ENCODE data around the gene TAF7. TPM values are rescaled to one million over a fixed set of nuclear protein-coding genes. Genes with fewer than 3 reads are reported as not detected.

The TAF7 gene
- total and polyA plus RNA-seq, 9 of the 15 experiments (the other 6 are each of a cell fraction or from before 2014, with no cell fraction given): 51.6 to 116 (median 73.3) TPM

DNA sequence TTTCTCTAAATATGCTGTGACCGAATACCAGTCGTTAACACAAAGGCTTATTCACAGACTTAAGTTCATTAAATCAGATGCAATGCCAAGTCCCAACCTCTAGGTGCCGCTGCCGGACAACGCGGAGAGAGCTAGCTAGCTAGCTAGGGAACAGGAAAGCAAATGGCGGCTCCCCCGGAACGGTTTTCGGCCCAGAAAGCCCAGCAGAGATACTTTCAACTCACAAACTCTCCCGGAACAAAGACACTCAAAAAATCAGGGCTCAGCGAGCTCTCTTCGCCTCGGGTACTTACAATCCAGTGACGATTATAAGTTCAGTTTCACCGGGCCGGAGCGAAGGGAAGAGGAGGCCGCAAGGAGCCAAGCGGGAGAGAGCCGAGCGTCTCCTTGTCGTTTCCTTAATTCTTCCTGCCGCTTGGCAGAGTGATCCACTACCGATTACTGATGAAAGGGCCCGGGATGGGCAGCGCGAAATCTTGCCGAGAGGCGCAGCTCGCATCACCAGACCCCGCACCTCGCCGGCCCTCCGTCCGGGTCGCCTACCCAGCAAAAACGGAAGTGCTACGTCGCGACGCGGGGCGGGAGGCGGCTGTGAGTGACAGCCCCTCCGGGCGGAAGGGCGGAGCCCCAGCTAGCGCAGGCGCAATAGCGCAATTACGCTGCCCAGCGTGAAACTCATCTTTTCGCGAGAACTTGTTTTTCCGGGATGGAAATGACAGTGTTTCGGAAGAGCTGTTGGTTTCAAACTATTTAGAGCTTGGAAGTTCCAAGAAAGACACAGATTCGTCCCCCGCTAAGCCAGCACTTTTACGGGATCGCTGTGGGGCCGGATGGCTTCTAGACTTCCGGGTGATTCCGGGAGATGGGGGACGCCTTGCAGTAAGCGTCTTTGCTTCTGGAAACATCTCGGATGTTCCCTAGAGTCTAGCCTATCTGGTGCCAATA lies at the start of gene TAF7 (continued):
- TF ChIP-seq, protein P1, sequence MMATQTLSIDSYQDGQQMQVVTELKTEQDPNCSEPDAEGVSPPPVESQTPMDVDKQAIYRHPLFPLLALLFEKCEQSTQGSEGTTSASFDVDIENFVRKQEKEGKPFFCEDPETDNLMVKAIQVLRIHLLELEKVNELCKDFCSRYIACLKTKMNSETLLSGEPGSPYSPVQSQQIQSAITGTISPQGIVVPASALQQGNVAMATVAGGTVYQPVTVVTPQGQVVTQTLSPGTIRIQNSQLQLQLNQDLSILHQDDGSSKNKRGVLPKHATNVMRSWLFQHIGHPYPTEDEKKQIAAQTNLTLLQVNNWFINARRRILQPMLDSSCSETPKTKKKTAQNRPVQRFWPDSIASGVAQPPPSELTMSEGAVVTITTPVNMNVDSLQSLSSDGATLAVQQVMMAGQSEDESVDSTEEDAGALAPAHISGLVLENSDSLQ (IDR thresholded peaks at IDR 0.05): peak; percentile 99
- peak; percentile 87 for TF ChIP-seq GMEB1 (CRISPR knock-in tag; IDR thresholded peaks at IDR 0.05)
- no peak; the same call in 1 of the 2 replicates for TF ChIP-seq ZNF583 (CRISPR knock-in tag; IDR thresholded peaks at IDR 0.05)
- TF ChIP-seq ARID2 (IDR thresholded peaks at IDR 0.05): peak; percentile 84
- peak; percentile 76 for TF ChIP-seq ZNF589 (CRISPR knock-in tag; IDR thresholded peaks at IDR 0.05; ENCODE audit: low read depth)
- peak; percentile 94 for TF ChIP-seq GTF2E2 (tag; IDR thresholded peaks at IDR 0.05)
- TF ChIP-seq ZNF717 (CRISPR knock-in tag; IDR thresholded peaks at IDR 0.05): 0 out of 2 replicates have a peak, but pooled peaks have one; percentile 48
- no peak for TF ChIP-seq RBM34 (IDR thresholded peaks at IDR 0.05; ENCODE audit: borderline replicate concordance, insufficient read depth, low read length)
- no peak for TF ChIP-seq MAFF (IDR thresholded peaks at IDR 0.05; ENCODE audit: low read length)
- no peak for TF ChIP-seq KLF16 (IDR thresholded peaks at IDR 0.05)
- TF ChIP-seq TCF7 (IDR thresholded peaks at IDR 0.05; ENCODE audit: borderline replicate concordance): no peak
- peak; percentile 93 for TF ChIP-seq SMARCC2 (IDR thresholded peaks at IDR 0.05; ENCODE audit: low read depth)
- TF ChIP-seq LCOR (CRISPR knock-in tag; IDR thresholded peaks at IDR 0.05): no peak; the same call in 1 of the 2 replicates
- TF ChIP-seq ZKSCAN8 (CRISPR knock-in tag; IDR thresholded peaks at IDR 0.05): no peak
- TF ChIP-seq HOMEZ (CRISPR knock-in tag; IDR thresholded peaks at IDR 0.05): no peak
- no peak for TF ChIP-seq HNRNPUL1 (IDR thresholded peaks at IDR 0.05; ENCODE audit: low read length)
- no peak for TF ChIP-seq ZNF512 (tag; IDR thresholded peaks at IDR 0.05)
- TF ChIP-seq NR4A1 (CRISPR knock-in tag; IDR thresholded peaks at IDR 0.05): no peak
- no peak for TF ChIP-seq NR4A1 (tag; IDR thresholded peaks at IDR 0.05)
- TF ChIP-seq SMC3 (conservative IDR thresholded peaks at IDR 0.05; ENCODE audit: insufficient read depth, low read depth, low read length): no peak
- TF ChIP-seq, protein P2, sequence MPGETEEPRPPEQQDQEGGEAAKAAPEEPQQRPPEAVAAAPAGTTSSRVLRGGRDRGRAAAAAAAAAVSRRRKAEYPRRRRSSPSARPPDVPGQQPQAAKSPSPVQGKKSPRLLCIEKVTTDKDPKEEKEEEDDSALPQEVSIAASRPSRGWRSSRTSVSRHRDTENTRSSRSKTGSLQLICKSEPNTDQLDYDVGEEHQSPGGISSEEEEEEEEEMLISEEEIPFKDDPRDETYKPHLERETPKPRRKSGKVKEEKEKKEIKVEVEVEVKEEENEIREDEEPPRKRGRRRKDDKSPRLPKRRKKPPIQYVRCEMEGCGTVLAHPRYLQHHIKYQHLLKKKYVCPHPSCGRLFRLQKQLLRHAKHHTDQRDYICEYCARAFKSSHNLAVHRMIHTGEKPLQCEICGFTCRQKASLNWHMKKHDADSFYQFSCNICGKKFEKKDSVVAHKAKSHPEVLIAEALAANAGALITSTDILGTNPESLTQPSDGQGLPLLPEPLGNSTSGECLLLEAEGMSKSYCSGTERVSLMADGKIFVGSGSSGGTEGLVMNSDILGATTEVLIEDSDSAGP (CRISPR knock-in tag; IDR thresholded peaks at IDR 0.05): no peak
